Posterior vena cava (tissue), 2 donors: ENCODE measurements around the gene DHFR. TPM values are rescaled to one million over a fixed set of nuclear protein-coding genes. Genes with fewer than 3 reads are reported as not detected.

Experiments used
- DNase-seq: peaks from one replicate; pipeline ENCODE4 v3.0.0-alpha.2; 2020; ENCODE audit warnings: low spot score
- intact Hi-C, 2 donors: fragments of 100-400 bp; cut with DNase I; formaldehyde crosslinking; loops; one replicate each; pipeline versions ENCODE4 v1.14.1 to v1.14.2; 2022 to 2023
- total RNA-seq, 2 donors: library from RNA; stranded (reverse); fragmentation: NEBNext Ultra II Directional; extraction: Animal tissue kit (Norgen Biotek cat#: 25700); gene quantifications; one replicate each; pipeline ENCODE4 v1.2.1, GENCODE V29; 2021
- donor health status: DM: yes; HTN: yes; CAD: no.
- donor health status: DM: yes; HTN: yes; CAD: no.

The DHFR gene
- total RNA-seq, 2 donors from 2014 or later: 3.6 to 9.3 TPM

DNA sequence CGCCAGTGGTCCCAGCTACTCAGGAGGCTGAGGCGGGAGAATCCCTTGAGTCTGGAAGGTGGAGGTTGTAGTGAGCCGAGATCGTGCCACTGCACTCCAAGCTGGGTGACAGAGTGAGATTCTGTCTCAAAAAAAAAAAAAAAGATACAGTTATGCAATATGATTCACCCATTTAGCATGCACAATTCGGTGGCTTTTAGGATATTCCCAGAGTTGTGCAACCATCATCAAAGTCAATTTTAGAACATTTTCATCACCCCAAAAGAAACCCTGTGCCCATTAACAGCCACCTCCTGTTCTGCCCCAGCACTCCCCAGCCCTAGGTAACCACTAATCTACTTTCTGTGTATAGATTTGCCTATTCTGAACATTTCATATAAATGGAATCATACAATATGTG is 4.3 kb upstream of the DHFR start:
- intact Hi-C loops: no loop called here
- no peak for DNase-seq

- intact Hi-C loops: no loop called here
- DNase-seq: no peak
These were observed 1.6 kb upstream of the DHFR start for GRCh38 chr5:80656425-80656824.

GRCh38 chr5:80655231-80655774 is 520 bp upstream of the DHFR start:
- intact Hi-C loops: no loop called here
- DNase-seq: no peak

DNA sequence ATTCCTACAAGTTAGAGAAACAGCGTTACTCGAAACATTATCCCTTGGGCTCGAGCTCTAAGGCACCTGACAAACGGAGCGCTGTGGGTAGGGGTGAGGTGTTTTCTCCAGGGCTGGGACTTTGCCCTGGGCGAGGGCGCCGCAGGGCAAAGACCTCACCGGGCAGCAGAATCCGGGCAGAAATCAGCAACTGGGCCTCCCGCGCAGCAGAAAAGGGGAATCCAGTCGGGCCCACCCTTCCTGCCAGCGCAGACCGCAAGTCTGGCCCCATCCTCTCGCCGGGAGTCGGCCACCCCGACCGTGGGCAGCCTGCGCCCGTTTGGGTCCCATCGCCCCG is 761 bp downstream of the DHFR start:
- intact Hi-C loops: no loop called here
- no peak for DNase-seq

- intact Hi-C loops: no loop called here
- no peak for DNase-seq
These were observed 1.3 kb downstream of the DHFR start for GRCh38 chr5:80653502-80653901.

GRCh38 chr5:80646926-80647325 is 7.9 kb downstream of the DHFR start:
- DNase-seq: no peak
- intact Hi-C loops: no loop called here

- intact Hi-C loops: no loop called here
- DNase-seq: no peak
These were observed 9.9 kb downstream of the DHFR start for GRCh38 chr5:80644900-80645299.

- DNase-seq: no peak
- intact Hi-C loops: no loop called here
These were observed 13.4 kb downstream of the DHFR start for GRCh38 chr5:80641353-80641752.

DNA sequence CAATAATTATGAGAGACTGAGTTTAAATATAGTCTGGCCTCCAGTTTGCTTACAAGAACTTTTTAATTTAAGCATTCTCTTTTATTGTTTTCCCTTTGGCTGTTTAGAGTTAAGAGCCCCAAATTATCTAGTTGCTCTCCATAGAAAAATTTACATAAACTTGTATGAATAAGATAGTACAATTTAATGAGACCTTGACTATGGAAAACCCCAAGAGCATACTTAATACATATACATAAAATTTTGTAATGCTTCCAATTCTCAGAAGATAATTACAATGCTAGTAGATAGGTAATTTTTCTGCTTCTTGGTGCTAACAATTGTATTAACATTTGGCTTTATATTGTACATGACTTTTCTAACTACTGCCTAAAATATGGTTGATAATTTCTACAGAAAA is 20.6 kb downstream of the DHFR start:
- no peak for DNase-seq
- intact Hi-C loops: no loop called here

- DNase-seq: no peak
- intact Hi-C loops: no loop called here
These were observed 22.1 kb downstream of the DHFR start for GRCh38 chr5:80632700-80633099.

- intact Hi-C loops: no loop called here
- DNase-seq: no peak
These were observed 23.2 kb downstream of the DHFR start for GRCh38 chr5:80631278-80632259.

- intact Hi-C loops: no loop called here
- no peak for DNase-seq
These were observed 25.5 kb downstream of the DHFR start for GRCh38 chr5:80629281-80629680.

DNA sequence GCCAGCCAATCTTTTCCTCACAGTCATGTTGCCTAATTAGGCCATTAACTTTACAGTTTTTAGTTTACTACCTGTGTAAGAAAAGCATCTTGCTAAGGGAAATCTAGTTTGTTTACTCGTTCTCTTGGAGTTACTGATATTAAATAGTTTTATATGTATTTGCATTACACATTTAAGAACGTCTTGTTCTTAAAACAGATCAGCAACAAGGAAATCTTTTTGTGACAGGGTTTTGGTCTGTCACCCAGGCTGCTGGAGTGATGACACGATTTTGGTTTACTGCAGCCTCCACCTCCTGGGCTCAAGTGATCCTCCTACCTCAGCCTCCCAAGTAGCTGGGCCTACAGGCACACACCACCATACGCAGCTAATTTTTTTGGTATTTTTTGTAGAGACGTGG is 29.6 kb downstream of the DHFR start:
- DNase-seq: no peak
- intact Hi-C loops: no loop called here

DNA sequence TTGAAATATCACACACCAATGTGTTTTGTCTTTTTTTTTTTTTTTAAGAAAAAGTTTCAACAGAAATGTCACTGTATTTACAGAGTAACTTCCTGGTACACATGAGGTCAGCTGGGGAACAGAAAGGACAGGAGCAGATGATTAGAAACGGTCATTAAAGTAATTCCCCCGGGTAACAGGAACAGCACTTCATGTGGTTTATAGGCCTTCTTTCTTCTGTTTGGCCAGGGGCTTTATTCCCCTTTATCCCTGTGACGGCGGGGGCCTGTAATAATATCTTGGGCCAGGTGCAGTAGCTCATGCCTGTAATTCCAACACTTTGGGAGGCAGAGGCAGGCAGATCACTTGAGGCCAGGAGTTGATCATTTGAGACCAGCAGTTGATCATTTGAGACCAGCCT is 30.8 kb downstream of the DHFR start:
- intact Hi-C loops: no loop called here
- DNase-seq: no peak

DNA sequence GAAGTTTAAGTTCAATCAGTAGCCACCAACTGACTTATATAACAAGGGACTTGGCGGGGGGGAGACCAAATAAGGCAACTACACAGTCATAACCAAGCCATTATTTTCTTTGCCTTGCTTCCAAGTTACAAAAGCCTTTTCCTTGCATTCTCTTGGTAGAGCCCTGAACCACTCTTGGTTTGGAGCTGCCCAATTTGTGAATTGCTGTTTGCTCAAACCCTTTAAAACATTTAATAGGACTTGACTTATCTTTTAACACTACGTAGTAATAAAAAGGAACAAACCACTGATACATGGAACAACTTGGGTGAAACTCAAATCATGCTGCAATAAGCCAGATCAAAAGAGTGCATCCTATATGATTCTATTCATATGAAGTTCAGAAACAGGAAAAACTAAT is 32.0 kb downstream of the DHFR start:
- DNase-seq: no peak
- intact Hi-C loops: no loop called here

- intact Hi-C loops: no loop called here
These were observed 34.6 kb downstream of the DHFR start for GRCh38 chr5:80620211-80620610.

GRCh38 chr5:80619086-80619485 is 35.7 kb downstream of the DHFR start:
- intact Hi-C loops: no loop called here

More at GRCh38 chr5:80620211-80620610, 34.6 kb downstream of the DHFR start:
- no peak for DNase-seq

DNA sequence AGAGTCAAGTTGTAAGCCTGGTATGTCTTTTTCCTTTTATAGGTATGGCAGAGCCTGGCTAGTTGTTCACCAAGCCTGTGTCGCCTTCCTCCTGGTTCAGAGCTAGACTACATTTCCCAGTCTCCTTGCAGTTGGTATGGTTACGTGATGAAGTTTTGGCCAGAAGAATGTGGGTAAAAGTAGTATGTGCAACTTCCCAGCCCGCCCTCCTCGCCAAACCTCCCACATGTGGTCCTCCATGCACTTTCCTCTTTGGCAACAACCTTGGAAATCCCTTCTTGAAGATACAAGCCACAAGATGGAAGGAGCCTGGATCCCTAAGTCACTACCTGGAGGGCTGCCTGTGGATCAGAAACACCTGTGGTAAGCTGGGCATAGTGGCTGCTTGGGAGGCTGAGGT is 36.3 kb downstream of the DHFR start:
- no peak for DNase-seq
- intact Hi-C loops: no loop called here

More at GRCh38 chr5:80619086-80619485, 35.7 kb downstream of the DHFR start:
- DNase-seq: no peak

DNA sequence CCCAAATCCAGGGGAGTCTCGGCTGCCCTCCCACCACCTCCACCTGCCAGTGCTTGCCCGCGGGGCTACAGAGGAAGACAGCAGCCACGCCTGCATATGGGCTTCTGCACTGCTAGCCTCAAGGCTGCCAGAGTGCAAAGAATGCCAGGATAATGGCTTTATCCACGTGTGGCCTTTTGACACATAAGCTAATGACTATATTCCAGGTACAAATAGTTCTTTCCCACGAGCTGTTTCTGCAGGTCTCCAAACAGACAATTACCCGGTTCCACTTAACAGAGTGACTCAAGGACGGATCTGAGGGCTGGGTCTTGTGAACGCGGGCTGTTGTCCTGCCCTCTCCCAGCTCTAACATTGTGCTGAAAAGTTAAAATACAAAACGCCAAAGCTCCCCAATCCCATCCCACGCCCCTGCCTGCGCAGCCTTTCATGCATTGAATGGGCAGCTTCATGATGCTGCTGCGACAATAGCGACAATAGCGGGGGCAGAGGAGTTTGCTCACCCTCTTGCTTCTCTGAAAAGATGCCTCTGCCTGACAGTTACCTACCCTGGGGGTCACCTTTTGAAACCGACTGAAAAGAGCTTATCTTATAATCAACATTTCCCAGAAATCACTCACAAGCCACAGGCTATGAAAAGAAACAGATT is 39.4 kb downstream of the DHFR start:
- DNase-seq: no peak
- intact Hi-C loops: no loop called here

DNA sequence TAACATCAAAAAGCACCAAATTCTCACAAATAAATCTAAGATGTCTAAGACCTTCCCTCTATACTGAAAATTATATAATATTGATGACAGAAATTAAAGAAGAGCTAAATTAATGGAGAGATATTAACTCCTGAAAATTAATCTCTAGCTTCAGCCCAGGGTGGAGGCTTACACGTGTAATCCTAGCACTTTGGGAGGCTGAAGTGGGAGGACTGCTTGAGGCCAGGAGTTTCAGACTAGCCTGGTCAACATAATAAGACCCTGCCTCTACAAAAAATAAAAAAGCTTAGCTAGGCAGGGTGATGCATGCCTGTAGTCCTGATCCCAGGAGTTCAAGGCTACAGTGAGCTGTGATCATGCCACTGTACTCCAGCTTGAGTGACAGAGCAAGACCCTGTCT is 45.1 kb downstream of the DHFR start:
- no peak for DNase-seq
- intact Hi-C loops: no loop called here

- DNase-seq: no peak
- intact Hi-C loops: no loop called here
These were observed 46.1 kb downstream of the DHFR start for GRCh38 chr5:80608731-80609130.
